ENCODE measurements around the gene COL5A2.

DNA sequence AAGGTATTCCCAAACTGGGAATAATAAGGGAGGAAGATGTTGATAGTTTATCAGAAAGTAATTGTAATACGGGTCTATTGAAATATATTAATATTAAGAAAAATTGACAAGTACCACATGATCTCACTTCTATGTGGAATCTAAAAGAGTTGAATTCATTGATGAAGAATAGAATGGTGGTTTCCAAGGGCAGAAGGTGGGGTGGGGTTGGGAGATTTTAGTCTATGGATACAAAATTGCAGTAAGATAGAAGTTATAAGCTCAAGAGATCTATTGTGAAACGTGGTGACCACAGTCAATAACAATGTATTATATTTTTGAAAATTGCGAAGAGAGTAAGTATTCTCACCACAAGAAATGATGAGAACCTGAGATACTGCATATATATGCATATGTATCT lies 166.5 kb downstream of the COL5A2 start:
- TF ChIP-seq MXI1 (conservative IDR thresholded peaks at IDR 0.05; ENCODE audit: poor library complexity, severe bottlenecking) (no peak), POLR2AphosphoS5 (IDR thresholded peaks at IDR 0.05) (no peak), RAD21 (conservative IDR thresholded peaks at IDR 0.05) (no peak), TAF1 (IDR thresholded peaks at IDR 0.05; ENCODE audit: low read depth) (no peak)
- TF ChIP-seq, protein P1, sequence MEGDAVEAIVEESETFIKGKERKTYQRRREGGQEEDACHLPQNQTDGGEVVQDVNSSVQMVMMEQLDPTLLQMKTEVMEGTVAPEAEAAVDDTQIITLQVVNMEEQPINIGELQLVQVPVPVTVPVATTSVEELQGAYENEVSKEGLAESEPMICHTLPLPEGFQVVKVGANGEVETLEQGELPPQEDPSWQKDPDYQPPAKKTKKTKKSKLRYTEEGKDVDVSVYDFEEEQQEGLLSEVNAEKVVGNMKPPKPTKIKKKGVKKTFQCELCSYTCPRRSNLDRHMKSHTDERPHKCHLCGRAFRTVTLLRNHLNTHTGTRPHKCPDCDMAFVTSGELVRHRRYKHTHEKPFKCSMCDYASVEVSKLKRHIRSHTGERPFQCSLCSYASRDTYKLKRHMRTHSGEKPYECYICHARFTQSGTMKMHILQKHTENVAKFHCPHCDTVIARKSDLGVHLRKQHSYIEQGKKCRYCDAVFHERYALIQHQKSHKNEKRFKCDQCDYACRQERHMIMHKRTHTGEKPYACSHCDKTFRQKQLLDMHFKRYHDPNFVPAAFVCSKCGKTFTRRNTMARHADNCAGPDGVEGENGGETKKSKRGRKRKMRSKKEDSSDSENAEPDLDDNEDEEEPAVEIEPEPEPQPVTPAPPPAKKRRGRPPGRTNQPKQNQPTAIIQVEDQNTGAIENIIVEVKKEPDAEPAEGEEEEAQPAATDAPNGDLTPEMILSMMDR (IDR thresholded peaks at IDR 0.05; ENCODE audit: poor library complexity, severe bottlenecking): no peak
